SJCRH30 (cell line): ENCODE results near the gene PDZK1. TPM values are rescaled to one million over a fixed set of nuclear protein-coding genes. Genes with fewer than 3 reads are reported as not detected.
"Not testable (repeated sequence)": the region's sequence is repeated elsewhere in the genome, so short reads cannot be mapped to it uniquely, and the experiment has no call there.

Experiments
- DNase-seq, 2 experiments: peaks; one replicate each; pipeline ENCODE4 v3.0.0-alpha.2; 2015 to 2020
- H3K27ac ChIP-seq: fragments of 250-450 bp; sonication (Bioruptor Pico); 2 replicates; pipeline ENCODE4 v1.5.1; 2020; ENCODE audit warnings: mild to moderate bottlenecking, moderate library complexity
- H3K27me3 ChIP-seq: fragments of 250-450 bp; sonication (Bioruptor Pico); 2 replicates; pipeline ENCODE4 v1.5.1; 2020; ENCODE audit warnings: mild to moderate bottlenecking, moderate library complexity
- H3K36me3 ChIP-seq: fragments of 250-450 bp; sonication (Bioruptor Pico); 2 replicates; pipeline ENCODE4 v1.5.1; 2020; ENCODE audit warnings: mild to moderate bottlenecking, moderate library complexity
- H3K4me1 ChIP-seq: fragments of 250-450 bp; sonication (Bioruptor Pico); 2 replicates; pipeline ENCODE4 v1.5.1; 2020; ENCODE audit warnings: mild to moderate bottlenecking, moderate library complexity
- H3K4me3 ChIP-seq: fragments of 250-450 bp; sonication (Bioruptor Pico); 2 replicates; pipeline ENCODE4 v1.5.1; 2020; ENCODE audit warnings: mild to moderate bottlenecking, moderate library complexity
- H3K9me3 ChIP-seq: fragments of 250-450 bp; sonication (Bioruptor Pico); replicated peaks from 2 replicates; pipeline ENCODE4 v1.5.1; 2020; ENCODE audit warnings: mild to moderate bottlenecking, moderate library complexity
- total RNA-seq: library from RNA; depleted of rRNA; stranded (reverse); fragments of >200 nt; shearing (Covaris generic); gene quantifications from 2 replicates; pipeline ENCODE4 v1.2.3, GENCODE V29; 2014

PDZK1 gene
- total RNA-seq, 1 experiment from 2014 or later = 2.8 TPM

- no peak for DNase-seq
- Histone ChIP-seq H3K27me3 (no peaks in the 10 kb centered on the region), H3K4me3 (no peak within 1 kb of the TSS), H3K36me3 (no peaks in the 10 kb centered on the region), H3K27ac (no peak within 1 kb of the TSS), H3K4me1 (peaks cover 7% of the 10 kb centered on the region), H3K9me3 (no peaks in the 10 kb centered on the region)
Measured at GRCh38 chr1:145719230-145720079, 12.3 kb upstream of the PDZK1 start, which contains the start of gene CD160. Gene CD160 (plus strand): TSS chr1:145719499. CDS start chr1:145728328, 8,829 bp downstream.

- not testable (repeated sequence) for DNase-seq, H3K27ac ChIP-seq, H3K9me3 ChIP-seq, H3K4me3 ChIP-seq, H3K36me3 ChIP-seq, H3K27me3 ChIP-seq, H3K4me1 ChIP-seq
Measured at GRCh38 chr1:145718465-145718864, 11.3 kb upstream of the PDZK1 start.

- Histone ChIP-seq H3K9me3 (no peaks in the 10 kb centered on the region), H3K4me3 (no peak overlapping the region), H3K27ac (no peak overlapping the region), H3K36me3 (no peaks in the 10 kb centered on the region), H3K4me1 (peaks cover 7% of the 10 kb centered on the region), H3K27me3 (no peaks in the 10 kb centered on the region)
- DNase-seq = no peak
Measured at GRCh38 chr1:145717833-145718232, 10.7 kb upstream of the PDZK1 start.

- Histone ChIP-seq H3K27me3 (no peaks in the 10 kb centered on the region), H3K9me3 (no peaks in the 10 kb centered on the region), H3K27ac (no peak overlapping the region), H3K4me3 (no peak overlapping the region), H3K4me1 (peaks cover 3% of the 10 kb centered on the region), H3K36me3 (no peaks in the 10 kb centered on the region)
- DNase-seq = no peak
Measured at GRCh38 chr1:145716641-145717345, 9.6 kb upstream of the PDZK1 start.

- no peak overlapping the region for H3K4me3 ChIP-seq
- H3K36me3 ChIP-seq = no peaks in the 10 kb centered on the region
- no peak overlapping the region for H3K27ac ChIP-seq
- no peak for DNase-seq
- no peaks in the 10 kb centered on the region for H3K4me1 ChIP-seq
- no peaks in the 10 kb centered on the region for H3K9me3 ChIP-seq
- no peaks in the 10 kb centered on the region for H3K27me3 ChIP-seq
Measured at GRCh38 chr1:145714524-145715111, 7.5 kb upstream of the PDZK1 start.

GRCh38 chr1:145711213-145711651, 4.1 kb upstream of the PDZK1 start:
- Histone ChIP-seq H3K36me3 (no peaks in the 10 kb centered on the region), H3K4me3 (no peak overlapping the region), H3K4me1 (peaks cover 10% of the 10 kb centered on the region; the same call in 1 of the 2 replicates), H3K9me3 (no peaks in the 10 kb centered on the region), H3K27ac (no peak overlapping the region), H3K27me3 (no peaks in the 10 kb centered on the region)
- DNase-seq = no peak

- Histone ChIP-seq H3K9me3 (no peaks in the 10 kb centered on the region), H3K36me3 (no peaks in the 10 kb centered on the region), H3K4me3 (no peak overlapping the region), H3K27me3 (no peaks in the 10 kb centered on the region), H3K27ac (no peak overlapping the region), H3K4me1 (peaks cover 10% of the 10 kb centered on the region; the same call in 1 of the 2 replicates)
- no peak for DNase-seq
Measured at GRCh38 chr1:145710291-145711027, 3.3 kb upstream of the PDZK1 start.

- Histone ChIP-seq H3K4me3 (no peak overlapping the region), H3K27ac (no peak overlapping the region), H3K4me1 (peaks cover 10% of the 10 kb centered on the region; the same call in 1 of the 2 replicates), H3K27me3 (no peaks in the 10 kb centered on the region), H3K36me3 (no peaks in the 10 kb centered on the region), H3K9me3 (no peaks in the 10 kb centered on the region)
- peak; percentile 36 to 55 for DNase-seq
Measured at GRCh38 chr1:145708063-145708462, 895 bp upstream of the PDZK1 start.

- Histone ChIP-seq H3K27me3 (no peaks in the 10 kb centered on the region), H3K9me3 (no peaks in the 10 kb centered on the region), H3K4me3 (no peak overlapping the region), H3K4me1 (peaks cover 10% of the 10 kb centered on the region; the same call in 1 of the 2 replicates), H3K36me3 (no peaks in the 10 kb centered on the region), H3K27ac (no peak overlapping the region)
- no peak for DNase-seq
Measured at GRCh38 chr1:145706086-145706664, 993 bp downstream of the PDZK1 start.

- Histone ChIP-seq H3K27me3 (no peaks in the 10 kb centered on the region), H3K4me1 (peaks cover 10% of the 10 kb centered on the region; the same call in 1 of the 2 replicates), H3K9me3 (no peaks in the 10 kb centered on the region), H3K36me3 (no peaks in the 10 kb centered on the region), H3K4me3 (no peak overlapping the region), H3K27ac (no peak overlapping the region)
- no peak for DNase-seq
Measured at GRCh38 chr1:145705622-145706021, 1.5 kb downstream of the PDZK1 start.

GRCh38 chr1:145702826-145703225, 4.3 kb downstream of the PDZK1 start:
- H3K4me1 ChIP-seq = peaks cover 8% of the 10 kb centered on the region; the same call in 1 of the 2 replicates
- H3K36me3 ChIP-seq = no peaks in the 10 kb centered on the region
- H3K27ac ChIP-seq = no peak overlapping the region
- no peak overlapping the region for H3K4me3 ChIP-seq
- DNase-seq = no peak
- H3K27me3 ChIP-seq = no peaks in the 10 kb centered on the region
- H3K9me3 ChIP-seq = no peaks in the 10 kb centered on the region

- Histone ChIP-seq H3K4me3 (no peak overlapping the region), H3K4me1 (peaks cover under 1% of the 10 kb centered on the region; the same call in 1 of the 2 replicates), H3K27me3 (no peaks in the 10 kb centered on the region), H3K9me3 (no peaks in the 10 kb centered on the region), H3K36me3 (no peaks in the 10 kb centered on the region), H3K27ac (no peak overlapping the region)
- DNase-seq = no peak
Measured at GRCh38 chr1:145702052-145702451, 5.1 kb downstream of the PDZK1 start.

- Histone ChIP-seq H3K27me3 (no peaks in the 10 kb centered on the region), H3K27ac (no peak overlapping the region), H3K4me3 (no peak overlapping the region), H3K36me3 (no peaks in the 10 kb centered on the region), H3K4me1 (peaks cover 7% of the 10 kb centered on the region), H3K9me3 (no peaks in the 10 kb centered on the region)
- DNase-seq = no peak
Measured at GRCh38 chr1:145701306-145701862, 5.8 kb downstream of the PDZK1 start.

GRCh38 chr1:145696630-145696960, 10.6 kb downstream of the PDZK1 start:
- H3K9me3 ChIP-seq = no peaks in the 10 kb centered on the region
- no peak overlapping the region for H3K4me3 ChIP-seq
- H3K36me3 ChIP-seq = no peaks in the 10 kb centered on the region
- H3K27ac ChIP-seq = peak overlapping the region; percentile 80
- no peak for DNase-seq
- no peaks in the 10 kb centered on the region for H3K27me3 ChIP-seq
- H3K4me1 ChIP-seq = peaks cover 22% of the 10 kb centered on the region
